Loucy (cell line): ENCODE measurements around the gene PPM1B.

ENCODE experiments used
- H2AFZ ChIP-seq: fragments of 200-600 bp; sonication (generic); 2 replicates; pipeline ENCODE4 v1.6.0; 2016; ENCODE audit warnings: antibody characterized with exemption, mild to moderate bottlenecking, low read length, moderate library complexity
- H3F3A ChIP-seq: fragments of 200-600 bp; 2 replicates; pipeline ENCODE4 v1.6.0; 2016; ENCODE audit warnings: antibody characterized with exemption, low read depth, mild to moderate bottlenecking
- H3K27me3 ChIP-seq: fragments of 200-600 bp; sonication (generic); 2 replicates; pipeline ENCODE4 v1.6.1; 2014; ENCODE audit warnings: low read length, mild to moderate bottlenecking; ENCODE audit not compliant: insufficient read depth, poor library complexity, severe bottlenecking
- H3K36me3 ChIP-seq: fragments of 200-600 bp; sonication (generic); 2 replicates; pipeline ENCODE4 v1.6.1; 2016; ENCODE audit warnings: low read length; ENCODE audit not compliant: insufficient read depth
- H3K4me1 ChIP-seq: fragments of 200-600 bp; sonication (generic); 2 replicates; pipeline ENCODE4 v1.5.1; 2014; ENCODE audit warnings: low read length, mild to moderate bottlenecking; ENCODE audit not compliant: insufficient read depth, poor library complexity, severe bottlenecking
- H3K4me2 ChIP-seq: fragments of 200-600 bp; sonication (generic); 2 replicates; pipeline ENCODE4 v1.6.0; 2014; ENCODE audit warnings: antibody characterized with exemption, low read length, low read depth, mild to moderate bottlenecking; ENCODE audit not compliant: poor library complexity, severe bottlenecking
- H3K4me3 ChIP-seq: fragments of 200-600 bp; sonication (generic); 2 replicates; pipeline ENCODE4 v1.5.1; 2014; ENCODE audit warnings: low read length, mild to moderate bottlenecking, mixed read lengths; ENCODE audit not compliant: poor library complexity, severe bottlenecking
- H3K79me2 ChIP-seq: fragments of 200-600 bp; sonication (generic); 2 replicates; pipeline ENCODE4 v1.6.1; 2014; ENCODE audit warnings: low read length; ENCODE audit not compliant: insufficient read depth
- H3K9ac ChIP-seq: fragments of 200-600 bp; sonication (generic); 2 replicates; pipeline ENCODE4 v1.6.0; 2014; ENCODE audit warnings: mild to moderate bottlenecking, low read depth, low read length, moderate library complexity; ENCODE audit not compliant: poor library complexity, severe bottlenecking
- H3K9me2 ChIP-seq: fragments of 200-600 bp; sonication (generic); replicated peaks from 2 replicates; pipeline ENCODE4 v1.6.1; 2016; ENCODE audit warnings: low read depth, low read length, mixed read lengths
- H3K9me3 ChIP-seq: fragments of 200-600 bp; sonication (generic); 2 replicates; pipeline ENCODE4 v1.6.1; 2014; ENCODE audit warnings: mild to moderate bottlenecking, antibody characterized with exemption, low read length, low read depth; ENCODE audit not compliant: insufficient read depth
- H4K20me1 ChIP-seq: fragments of 200-600 bp; sonication (generic); 2 replicates; pipeline ENCODE4 v1.6.0; 2014; ENCODE audit warnings: antibody characterized with exemption, low read length, mild to moderate bottlenecking; ENCODE audit not compliant: insufficient read depth, poor library complexity, severe bottlenecking
- CTCF ChIP-seq: fragments of 200-600 bp; sonication (generic); conservative IDR thresholded peaks from 2 replicates; pipeline ENCODE4 v1.5.1; 2014; ENCODE audit warnings: mild to moderate bottlenecking, antibody characterized with exemption, low read length
- EZH2phosphoT487 ChIP-seq: fragments of 200-600 bp; IDR thresholded peaks from 2 replicates; pipeline ENCODE4 v1.6.1; 2018; ENCODE audit warnings: antibody characterized with exemption, mild to moderate bottlenecking, moderate library complexity, borderline replicate concordance

The PPM1B gene

GRCh38 chr2:44186810-44187209, 18.1 kb downstream of the PPM1B start:
- Histone ChIP-seq H3K9me2 (no peaks in the 10 kb centered on the region), H3F3A (no peaks in the 10 kb centered on the region), H3K4me3 (no peak overlapping the region), H2AFZ (no peak overlapping the region), H3K36me3 (peaks cover 11% of the 10 kb centered on the region; the same call in 1 of the 2 replicates), H3K27me3 (no peaks in the 10 kb centered on the region), H3K4me1 (peaks cover 51% of the 10 kb centered on the region), H3K79me2 (peaks cover 100% of the 10 kb centered on the region), H3K9me3 (no peaks in the 10 kb centered on the region), H3K4me2 (no peak overlapping the region), H3K9ac (no peak overlapping the region), H4K20me1 (peaks cover 78% of the 10 kb centered on the region)
- TF ChIP-seq EZH2phosphoT487: no peak
- no peak for TF ChIP-seq CTCF

GRCh38 chr2:44187251-44187650, 18.6 kb downstream of the PPM1B start:
- Histone ChIP-seq H2AFZ (no peak overlapping the region), H3K36me3 (peaks cover 11% of the 10 kb centered on the region; the same call in 1 of the 2 replicates), H3K9ac (no peak overlapping the region), H3K9me2 (no peaks in the 10 kb centered on the region), H3K4me3 (no peak overlapping the region), H3K4me2 (no peak overlapping the region), H3F3A (no peaks in the 10 kb centered on the region), H3K27me3 (no peaks in the 10 kb centered on the region), H3K9me3 (no peaks in the 10 kb centered on the region), H3K4me1 (peaks cover 51% of the 10 kb centered on the region), H3K79me2 (peaks cover 100% of the 10 kb centered on the region), H4K20me1 (peaks cover 78% of the 10 kb centered on the region)
- no peak for TF ChIP-seq CTCF

- no peak overlapping the region for H3K4me2 ChIP-seq
- H3K4me1 ChIP-seq: peaks cover 37% of the 10 kb centered on the region
- H3K27me3 ChIP-seq: no peaks in the 10 kb centered on the region
- H3K4me3 ChIP-seq: no peak overlapping the region
- H3F3A ChIP-seq: no peaks in the 10 kb centered on the region
- H3K9me3 ChIP-seq: no peaks in the 10 kb centered on the region
- H3K9me2 ChIP-seq: no peaks in the 10 kb centered on the region
- peaks cover 81% of the 10 kb centered on the region for H4K20me1 ChIP-seq
- TF ChIP-seq EZH2phosphoT487 (no peak), CTCF (no peak)
- H2AFZ ChIP-seq: no peak overlapping the region
- no peak overlapping the region for H3K9ac ChIP-seq
- H3K79me2 ChIP-seq: peaks cover 100% of the 10 kb centered on the region
- H3K36me3 ChIP-seq: peaks cover 18% of the 10 kb centered on the region; the same call in 1 of the 2 replicates
These were observed 20.0 kb downstream of the PPM1B start for GRCh38 chr2:44188696-44189095.
